22Rv1 (cell line): ENCODE data around the gene SYNRG.

Experiments used
- H3K27ac ChIP-seq: fragments of 450-650 bp; 2 replicates; pipeline ENCODE4 v1.5.1; 2017
- CTCF ChIP-seq: fragments of 450-650 bp; IDR thresholded peaks from 2 replicates; pipeline ENCODE4 v1.5.1; 2017; ENCODE audit warnings: mild to moderate bottlenecking
- ZFX ChIP-seq: fragments of 450-650 bp; IDR thresholded peaks from 2 replicates; pipeline ENCODE4 v1.6.1; 2017; ENCODE audit warnings: antibody characterized with exemption, borderline replicate concordance

The SYNRG gene

GRCh38 chr17:37567538-37567937 lies 41.7 kb downstream of the SYNRG start:
- TF ChIP-seq CTCF (no peak), ZFX (no peak)
- no peak overlapping the region for H3K27ac ChIP-seq

GRCh38 chr17:37567137-37567536 lies 42.1 kb downstream of the SYNRG start:
- TF ChIP-seq ZFX, result no peak
- TF ChIP-seq CTCF, result no peak
- H3K27ac ChIP-seq, result no peak overlapping the region

GRCh38 chr17:37564252-37564651 lies 45.0 kb downstream of the SYNRG start:
- TF ChIP-seq ZFX (no peak), CTCF (no peak)
- H3K27ac ChIP-seq, result no peak overlapping the region

- TF ChIP-seq ZFX, result no peak
- TF ChIP-seq CTCF, result no peak
- no peak overlapping the region for H3K27ac ChIP-seq
These were observed 47.0 kb downstream of the SYNRG start for GRCh38 chr17:37562016-37562745.

- H3K27ac ChIP-seq, result no peak overlapping the region
- TF ChIP-seq CTCF (no peak), ZFX (no peak)
These were observed 50.9 kb downstream of the SYNRG start for GRCh38 chr17:37558299-37558698.

- no peak for TF ChIP-seq CTCF
- no peak for TF ChIP-seq ZFX
- H3K27ac ChIP-seq, result no peak overlapping the region
These were observed 51.7 kb downstream of the SYNRG start for GRCh38 chr17:37557482-37557881.

GRCh38 chr17:37555386-37555785 lies 53.8 kb downstream of the SYNRG start:
- TF ChIP-seq CTCF, result no peak
- no peak for TF ChIP-seq ZFX
- H3K27ac ChIP-seq, result no peak overlapping the region
